Activated T-cell treated with anti-CD3 and anti-CD28 coated beads, Interleukin-2, amount 50 U/mL, for 72 hours (primary cell): ENCODE data around the gene PCDHGB4. TPM values are rescaled to one million over a fixed set of nuclear protein-coding genes. Genes with fewer than 3 reads are reported as not detected.
"Not testable (repeated sequence)": the region's sequence is repeated elsewhere in the genome, so short reads cannot be mapped to it uniquely, and the experiment has no call there.

Source experiments
- ATAC-seq, 2 donors: fragments of 150-1000 bp; cut with Tn5 transposase; replicated peaks in 1 of 2; 2 replicates each; pipeline ENCODE4 v1.10.0; 2021; ENCODE audit warnings: moderate library complexity in 2 of 2, mild to moderate bottlenecking in 1 of 2
- DNase-seq, 2 donors: peaks; one replicate each; pipeline ENCODE4 v3.0.0; 2021 to 2022; ENCODE audit warnings: mixed read lengths in 1 of 2
- H3K27ac Mint-ChIP-seq: one replicate; pipeline ENCODE4 v1.8.0; 2022; ENCODE audit warnings: mild to moderate bottlenecking, moderate library complexity, mixed read lengths
- H3K27me3 Mint-ChIP-seq: one replicate; pipeline ENCODE4 v1.8.0; 2022; ENCODE audit warnings: low read depth, mixed read lengths
- H3K36me3 Mint-ChIP-seq, 2 donors: one replicate each; pipeline ENCODE4 v1.8.0; 2022; ENCODE audit warnings: mixed read lengths in 2 of 2, mild to moderate bottlenecking in 1 of 2; ENCODE audit not compliant: insufficient read depth in 2 of 2
- H3K4me1 Mint-ChIP-seq: one replicate; pipeline ENCODE4 v1.8.0; 2022; ENCODE audit warnings: low read depth, mixed read lengths
- H3K4me3 Mint-ChIP-seq, 2 donors: one replicate each; pipeline ENCODE4 v1.8.0; 2022; ENCODE audit warnings: mild to moderate bottlenecking in 2 of 2, mixed read lengths in 2 of 2, moderate library complexity in 2 of 2
- H3K9me3 Mint-ChIP-seq, 2 donors: one replicate each; pipeline ENCODE4 v1.8.0; 2022; ENCODE audit warnings: mixed read lengths in 2 of 2
- total RNA-seq, 2 donors: library from RNA; stranded (reverse); gene quantifications; one replicate each; pipeline ENCODE4 v1.2.3, GENCODE V29; 2022

The PCDHGB4 gene
- total RNA-seq, 2 donors from 2014 or later = not detected

- H3K9me3 Mint-ChIP-seq, H3K4me3 Mint-ChIP-seq, ATAC-seq, H3K27ac Mint-ChIP-seq, DNase-seq: not testable (repeated sequence)
- peaks cover 13 to 23% of the 10 kb centered on the region in 2 donors for H3K36me3 Mint-ChIP-seq
- peaks cover 58% of the 10 kb centered on the region for H3K27me3 Mint-ChIP-seq
- peaks cover 21% of the 10 kb centered on the region for H3K4me1 Mint-ChIP-seq
Measured at GRCh38 chr5:141432726-141433125, 45.2 kb downstream of the PCDHGB4 start.

- Mint-ChIP-seq H3K4me3 (no peak overlapping the region), H3K9me3 (peaks cover 6 to 10% of the 10 kb centered on the region in 2 donors), H3K36me3 (peaks cover 13 to 20% of the 10 kb centered on the region in 2 donors), H3K4me1 (peaks cover 21% of the 10 kb centered on the region), H3K27ac (no peak overlapping the region), H3K27me3 (peaks cover 48% of the 10 kb centered on the region)
- DNase-seq = no peak
- ATAC-seq = no peak
Measured at GRCh38 chr5:141434006-141434405, 46.5 kb downstream of the PCDHGB4 start.

- DNase-seq = no peak
- H3K9me3 Mint-ChIP-seq = peaks cover 3% of the 10 kb centered on the region in 2 donors
- peaks cover under 1% of the 10 kb centered on the region for H3K4me1 Mint-ChIP-seq
- H3K36me3 Mint-ChIP-seq = peaks cover 3 to 10% of the 10 kb centered on the region in 2 donors
- H3K27ac Mint-ChIP-seq = no peak overlapping the region
- ATAC-seq = no peak
- no peak overlapping the region for H3K4me3 Mint-ChIP-seq
- peaks cover 30% of the 10 kb centered on the region for H3K27me3 Mint-ChIP-seq
Measured at GRCh38 chr5:141437221-141437620, 49.7 kb downstream of the PCDHGB4 start.

GRCh38 chr5:141439411-141440141 lies 52.1 kb downstream of the PCDHGB4 start:
- Mint-ChIP-seq H3K27ac (no peak overlapping the region), H3K27me3 (peaks cover 18% of the 10 kb centered on the region), H3K36me3 (peaks cover 0 to 3% of the 10 kb centered on the region in 2 donors), H3K9me3 (peaks cover 2 to 4% of the 10 kb centered on the region in 2 donors), H3K4me3 (no peak overlapping the region), H3K4me1 (no peaks in the 10 kb centered on the region)
- DNase-seq (no peak), ATAC-seq (no peak)

Other genes with a start within 250 kb of the PCDHGB4 start
- gene PCDHB6, start 237.6 kb upstream of the PCDHGB4 start, total RNA-seq = not detected
- not detected for gene PCDHB7, start 215.1 kb upstream of the PCDHGB4 start, total RNA-seq
- gene PCDHB8, start 209.9 kb upstream of the PCDHGB4 start, total RNA-seq = not detected
- not detected for gene PCDHB16, start 205.3 kb upstream of the PCDHGB4 start, total RNA-seq
- gene PCDHB9, start 200.5 kb upstream of the PCDHGB4 start, total RNA-seq = under 1 TPM in 1 of 2 donors, not detected in 1; 0.05 TPM
- not detected for gene PCDHB10, start 195.3 kb upstream of the PCDHGB4 start, total RNA-seq
- not detected for gene PCDHB11, start 188.1 kb upstream of the PCDHGB4 start, total RNA-seq
- gene PCDHB12, start 179.0 kb upstream of the PCDHGB4 start, total RNA-seq = not detected
- gene PCDHB13, start 173.8 kb upstream of the PCDHGB4 start, total RNA-seq = not detected
- not detected for gene PCDHB14, start 164.4 kb upstream of the PCDHGB4 start, total RNA-seq
- not detected for gene PCDHB15, start 142.3 kb upstream of the PCDHGB4 start, total RNA-seq
- under 1 TPM; 0.46 to 0.63 TPM for gene SLC25A2, start 83.6 kb upstream of the PCDHGB4 start, total RNA-seq
- gene TAF7, start 66.9 kb upstream of the PCDHGB4 start, total RNA-seq = 10 to 100 TPM; 56.7 to 62.5 TPM
- under 1 TPM; 0.05 TPM for gene PCDHGA1, start 57.2 kb upstream of the PCDHGB4 start, total RNA-seq
- gene PCDHGA2, start 48.9 kb upstream of the PCDHGB4 start, total RNA-seq = under 1 TPM in 1 of 2 donors, not detected in 1; 0.07 TPM
- under 1 TPM in 1 of 2 donors, not detected in 1; 0.12 TPM for gene PCDHGA3, start 43.9 kb upstream of the PCDHGB4 start, total RNA-seq
- under 1 TPM in 1 of 2 donors, not detected in 1; 0.19 TPM for gene PCDHGB1, start 37.6 kb upstream of the PCDHGB4 start, total RNA-seq
- gene PCDHGA4, start 32.7 kb upstream of the PCDHGB4 start, total RNA-seq = under 1 TPM; 0.25 to 0.26 TPM
- under 1 TPM; 0.28 to 0.34 TPM for gene PCDHGB2, start 27.7 kb upstream of the PCDHGB4 start, total RNA-seq
- under 1 TPM in 1 of 2 donors, not detected in 1; 0.12 TPM for gene PCDHGA5, start 23.5 kb upstream of the PCDHGB4 start, total RNA-seq
- under 1 TPM; 0.19 to 0.28 TPM for gene PCDHGB3, start 17.5 kb upstream of the PCDHGB4 start, total RNA-seq
- gene PCDHGA6, start 13.8 kb upstream of the PCDHGB4 start, total RNA-seq = under 1 TPM; 0.16 to 0.29 TPM
- gene PCDHGA7, start 5.0 kb upstream of the PCDHGB4 start, total RNA-seq = under 1 TPM in 1 of 2 donors, not detected in 1; 0.12 TPM
- not detected for gene PCDHGA8, start 4.9 kb downstream of the PCDHGB4 start, total RNA-seq
- under 1 TPM; 0.17 to 0.21 TPM for gene PCDHGB5, start 10.2 kb downstream of the PCDHGB4 start, total RNA-seq
- under 1 TPM; 0.09 to 0.10 TPM for gene PCDHGA9, start 15.1 kb downstream of the PCDHGB4 start, total RNA-seq
- gene PCDHGB6, start 20.3 kb downstream of the PCDHGB4 start, total RNA-seq = under 1 TPM in 1 of 2 donors, not detected in 1; 0.09 TPM
- gene PCDHGA10, start 25.3 kb downstream of the PCDHGB4 start, total RNA-seq = under 1 TPM; 0.12 TPM
- under 1 TPM in 1 of 2 donors, not detected in 1; 0.17 TPM for gene PCDHGB7, start 30.0 kb downstream of the PCDHGB4 start, total RNA-seq
- gene PCDHGA11, start 33.4 kb downstream of the PCDHGB4 start, total RNA-seq = under 1 TPM in 1 of 2 donors, not detected in 1; 0.22 TPM
- gene PCDHGA12, start 42.8 kb downstream of the PCDHGB4 start, total RNA-seq = under 1 TPM; 0.12 to 0.17 TPM
- gene PCDHGC3, start 88.3 kb downstream of the PCDHGB4 start, total RNA-seq = not detected
- gene PCDHGC4, start 97.3 kb downstream of the PCDHGB4 start, total RNA-seq = not detected
- gene PCDHGC5, start 101.4 kb downstream of the PCDHGB4 start, total RNA-seq = not detected
- 100 to 1,000 TPM; 162 to 165 TPM for gene DIAPH1, start 231.3 kb downstream of the PCDHGB4 start, total RNA-seq
- gene HDAC3, start 249.2 kb downstream of the PCDHGB4 start, total RNA-seq = 10 to 100 TPM; 64.1 to 69.2 TPM
- 10 to 100 TPM; 14.6 to 19.5 TPM for gene RELL2, start 249.3 kb downstream of the PCDHGB4 start, total RNA-seq